GM12878 (cell line): ENCODE measurements around the gene UQCR11. TPM values are rescaled to one million over a fixed set of nuclear protein-coding genes. Genes with fewer than 3 reads are reported as not detected.
A peak's percentile ranks its signal among the peaks of the same experiment; 100 is the strongest.

Experiments used
- BACH1 ChIP-seq: fragments of 450-650 bp; IDR thresholded peaks from 2 replicates; pipeline ENCODE4 v1.6.1; 2017; ENCODE audit warnings: mild to moderate bottlenecking, borderline replicate concordance
- BHLHE40 ChIP-seq, 2 experiments: fragments of 450-650 bp in 1 of 2; IDR thresholded peaks; 2 replicates each; pipeline ENCODE4 v1.6.1; 2011 to 2017; ENCODE audit warnings: low read depth in 2 of 2, borderline replicate concordance in 1 of 2, improper control_type of control experiment in 1 of 2, low read length in 1 of 2, mild to moderate bottlenecking in 1 of 2
- BMI1 ChIP-seq: fragments of 450-650 bp; IDR thresholded peaks from 2 replicates; pipeline ENCODE4 v1.6.1; 2016; ENCODE audit warnings: mild to moderate bottlenecking, moderate library complexity, borderline replicate concordance
- CEBPB ChIP-seq, 2 experiments: fragments of 150-350 bp in 1 of 2; IDR thresholded peaks; 2 replicates each; pipeline ENCODE4 v1.6.1; 2012 to 2014; ENCODE audit warnings: low read depth in 2 of 2, low read length in 2 of 2, borderline replicate concordance in 1 of 2, inconsistent platforms in 1 of 2
- DPF2 ChIP-seq: fragments of 450-650 bp; IDR thresholded peaks from 2 replicates; pipeline ENCODE4 v1.6.1; 2017; ENCODE audit warnings: mild to moderate bottlenecking
- GATAD2B ChIP-seq: fragments of 450-650 bp; conservative IDR thresholded peaks from 2 replicates; pipeline ENCODE4 v1.6.1; 2017; ENCODE audit warnings: low read depth, mild to moderate bottlenecking, moderate library complexity
- IKZF2 ChIP-seq, 2 experiments: fragments of 450-650 bp; IDR thresholded peaks; 2 replicates each; pipeline ENCODE4 v1.6.1; 2017; ENCODE audit warnings: mild to moderate bottlenecking in 2 of 2, moderate library complexity in 2 of 2
- MEF2B ChIP-seq: fragments of 450-650 bp; IDR thresholded peaks from 2 replicates; pipeline ENCODE4 v1.6.1; 2018; ENCODE audit warnings: mild to moderate bottlenecking, moderate library complexity; ENCODE audit not compliant: partially characterized antibody, poor library complexity, severe bottlenecking
- NFYB ChIP-seq: IDR thresholded peaks from 2 replicates; pipeline ENCODE4 v1.6.1; 2011; ENCODE audit warnings: low read depth, mild to moderate bottlenecking, low read length, improper control_type of control experiment, moderate library complexity; ENCODE audit not compliant: insufficient read depth
- NR2F1 ChIP-seq: fragments of 450-650 bp; conservative IDR thresholded peaks from 2 replicates; pipeline ENCODE4 v1.6.1; 2017; ENCODE audit warnings: mild to moderate bottlenecking
- PML ChIP-seq: IDR thresholded peaks from 2 replicates; pipeline ENCODE4 v1.6.1; 2012; ENCODE audit warnings: low read length, inconsistent platforms
- SMARCA5 ChIP-seq: fragments of 450-650 bp; IDR thresholded peaks from 2 replicates; pipeline ENCODE4 v1.6.1; 2017; ENCODE audit warnings: mild to moderate bottlenecking
- SMC3 ChIP-seq: IDR thresholded peaks from 2 replicates; pipeline ENCODE4 v1.6.1; 2011; ENCODE audit warnings: low read length, improper control_type of control experiment, borderline replicate concordance
- SUZ12 ChIP-seq: fragments of 200-600 bp; sonication (generic); IDR thresholded peaks from one replicate; pipeline ENCODE4 v1.6.1; 2018; ENCODE audit warnings: antibody characterized with exemption, mild to moderate bottlenecking; ENCODE audit not compliant: unreplicated experiment
- ZNF24 ChIP-seq: fragments of 450-650 bp; IDR thresholded peaks from 2 replicates; pipeline ENCODE4 v1.6.1; 2017; ENCODE audit warnings: antibody characterized with exemption, mild to moderate bottlenecking
- ZNF384 ChIP-seq: IDR thresholded peaks from 2 replicates; pipeline ENCODE4 v1.6.1; 2012; ENCODE audit warnings: low read depth, mild to moderate bottlenecking, low read length, improper control_type of control experiment, borderline replicate concordance
- ZNF622 ChIP-seq: fragments of 450-650 bp; IDR thresholded peaks from 2 replicates; pipeline ENCODE4 v1.6.1; 2017; ENCODE audit warnings: mild to moderate bottlenecking, inconsistent platforms
- polyA plus RNA-seq, 11 experiments: library from polyadenylated mRNA; depleted of rRNA in 4 of 11; unstranded in 6 of 11; stranded (reverse) in 5 of 11; fragments of >200 nt; fragmentation: Nextera tagmentation in 4 of 11; fragmentation: Illumina TruSeq in 1 of 11; extraction: Ambion mirVana in 4 of 11; extraction: Trizol in 1 of 11; gene quantifications; 1 replicate in 1 of 11; 2 replicates in 10 of 11; pipeline versions ENCODE4 v1.2.1 to v1.2.3, GENCODE V29; 2011 to 2016; ENCODE audit warnings: inconsistent platforms in 2 of 11, missing spikeins in 2 of 11, low read depth in 1 of 11
- total RNA-seq, 4 experiments: library from RNA; depleted of rRNA in 3 of 4; stranded (reverse); fragments of >200 nt in 3 of 4; fragmentation: Illumina TruSeq in 1 of 4; extraction: Trizol in 1 of 4; gene quantifications; 2 replicates each; pipeline versions ENCODE4 v1.2.1 to v1.2.3, GENCODE V29; 2013 to 2021
- TF ChIP-seq, protein P1 (sequence below): fragments of 450-650 bp; formaldehyde crosslinking; IDR thresholded peaks from 2 replicates; pipeline ENCODE4 v1.5.0; 2022; ENCODE audit warnings: mild to moderate bottlenecking, missing genetic modification characterization
- TF ChIP-seq, protein P2 (sequence below): fragments of 450-650 bp; IDR thresholded peaks from 2 replicates; pipeline ENCODE4 v1.6.1; 2017; ENCODE audit warnings: antibody characterized with exemption, mild to moderate bottlenecking, moderate library complexity
- TF ChIP-seq, protein P3 (sequence below): fragments of 450-650 bp; IDR thresholded peaks from 2 replicates; pipeline ENCODE4 v1.6.1; 2017; ENCODE audit warnings: mild to moderate bottlenecking, moderate library complexity

UQCR11 gene
- total and polyA plus RNA-seq, 10 of the 15 experiments (the other 5 are each of a cell fraction or from before 2014, with no cell fraction given): 28.6 to 586 (median 193) TPM

DNA sequence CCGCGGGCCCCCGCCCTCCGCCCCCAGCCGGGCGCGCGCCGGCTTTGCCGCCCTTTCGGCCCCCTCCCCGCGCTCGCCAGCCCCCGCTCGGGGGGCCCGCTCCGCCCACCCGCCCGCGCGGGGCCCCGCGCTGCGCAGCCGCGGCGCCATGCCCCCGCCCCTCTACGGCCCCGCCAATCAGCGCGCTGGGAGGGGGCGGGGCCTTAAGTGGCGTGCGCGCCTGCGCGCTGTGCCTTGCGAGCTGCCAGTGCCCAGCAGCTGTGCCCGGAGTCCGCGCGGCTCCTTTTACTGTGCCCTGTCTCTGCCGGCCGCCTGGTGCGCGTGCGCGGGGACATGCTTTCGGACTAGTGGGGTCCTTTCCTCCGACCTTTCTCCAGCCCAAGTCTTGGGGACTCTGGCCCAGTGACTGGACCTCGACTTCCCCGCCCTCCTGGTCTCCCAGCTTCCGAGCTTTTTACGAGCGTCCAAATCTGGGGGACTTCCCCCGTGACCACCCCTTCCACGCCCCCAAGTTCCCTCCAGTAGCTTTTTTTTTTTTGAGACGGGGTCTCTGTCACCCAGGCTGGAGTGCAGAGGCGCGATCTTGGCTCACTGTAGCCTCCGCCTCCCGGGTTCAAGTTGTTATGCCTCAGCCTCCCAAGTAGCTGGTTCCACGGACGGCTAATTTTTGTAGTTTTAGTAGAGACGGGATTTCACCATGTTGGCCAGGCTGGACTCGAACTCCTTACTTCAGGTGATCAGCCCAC, 12.3 kb downstream of the UQCR11 start, which contains the start of gene MBD3 (continued):
- no peak for TF ChIP-seq DPF2
- no peak for TF ChIP-seq SUZ12
- TF ChIP-seq CEBPB (IDR thresholded peaks at IDR 0.05; ENCODE audit: borderline replicate concordance in 1 of 2, low read depth in 2 of 2, low read length in 2 of 2): no peak
- no peak for TF ChIP-seq IKZF2 (IDR thresholded peaks at IDR 0.05)
- peak; percentile 42 to 78; a peak in 3 of 4 replicates for TF ChIP-seq BHLHE40 (IDR thresholded peaks at IDR 0.05; ENCODE audit: borderline replicate concordance in 1 of 2, low read depth in 2 of 2, low read length in 1 of 2)
- no peak for TF ChIP-seq GATAD2B
- no peak for TF ChIP-seq SMARCA5
- no peak for TF ChIP-seq BACH1
- no peak for TF ChIP-seq ZNF622
- no peak for TF ChIP-seq SMC3
- TF ChIP-seq BMI1: no peak
- TF ChIP-seq, protein P1, sequence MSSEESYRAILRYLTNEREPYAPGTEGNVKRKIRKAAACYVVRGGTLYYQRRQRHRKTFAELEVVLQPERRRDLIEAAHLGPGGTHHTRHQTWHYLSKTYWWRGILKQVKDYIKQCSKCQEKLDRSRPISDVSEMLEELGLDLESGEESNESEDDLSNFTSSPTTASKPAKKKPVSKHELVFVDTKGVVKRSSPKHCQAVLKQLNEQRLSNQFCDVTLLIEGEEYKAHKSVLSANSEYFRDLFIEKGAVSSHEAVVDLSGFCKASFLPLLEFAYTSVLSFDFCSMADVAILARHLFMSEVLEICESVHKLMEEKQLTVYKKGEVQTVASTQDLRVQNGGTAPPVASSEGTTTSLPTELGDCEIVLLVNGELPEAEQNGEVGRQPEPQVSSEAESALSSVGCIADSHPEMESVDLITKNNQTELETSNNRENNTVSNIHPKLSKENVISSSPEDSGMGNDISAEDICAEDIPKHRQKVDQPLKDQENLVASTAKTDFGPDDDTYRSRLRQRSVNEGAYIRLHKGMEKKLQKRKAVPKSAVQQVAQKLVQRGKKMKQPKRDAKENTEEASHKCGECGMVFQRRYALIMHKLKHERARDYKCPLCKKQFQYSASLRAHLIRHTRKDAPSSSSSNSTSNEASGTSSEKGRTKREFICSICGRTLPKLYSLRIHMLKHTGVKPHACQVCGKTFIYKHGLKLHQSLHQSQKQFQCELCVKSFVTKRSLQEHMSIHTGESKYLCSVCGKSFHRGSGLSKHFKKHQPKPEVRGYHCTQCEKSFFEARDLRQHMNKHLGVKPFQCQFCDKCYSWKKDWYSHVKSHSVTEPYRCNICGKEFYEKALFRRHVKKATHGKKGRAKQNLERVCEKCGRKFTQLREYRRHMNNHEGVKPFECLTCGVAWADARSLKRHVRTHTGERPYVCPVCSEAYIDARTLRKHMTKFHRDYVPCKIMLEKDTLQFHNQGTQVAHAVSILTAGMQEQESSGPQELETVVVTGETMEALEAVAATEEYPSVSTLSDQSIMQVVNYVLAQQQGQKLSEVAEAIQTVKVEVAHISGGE (CRISPR knock-in tag): no peak
- TF ChIP-seq PML: 0 out of 2 replicates have a peak, but pooled peaks have one; percentile 1
- TF ChIP-seq NFYB: peak; percentile 81
- no peak for TF ChIP-seq MEF2B
- TF ChIP-seq, protein P2, sequence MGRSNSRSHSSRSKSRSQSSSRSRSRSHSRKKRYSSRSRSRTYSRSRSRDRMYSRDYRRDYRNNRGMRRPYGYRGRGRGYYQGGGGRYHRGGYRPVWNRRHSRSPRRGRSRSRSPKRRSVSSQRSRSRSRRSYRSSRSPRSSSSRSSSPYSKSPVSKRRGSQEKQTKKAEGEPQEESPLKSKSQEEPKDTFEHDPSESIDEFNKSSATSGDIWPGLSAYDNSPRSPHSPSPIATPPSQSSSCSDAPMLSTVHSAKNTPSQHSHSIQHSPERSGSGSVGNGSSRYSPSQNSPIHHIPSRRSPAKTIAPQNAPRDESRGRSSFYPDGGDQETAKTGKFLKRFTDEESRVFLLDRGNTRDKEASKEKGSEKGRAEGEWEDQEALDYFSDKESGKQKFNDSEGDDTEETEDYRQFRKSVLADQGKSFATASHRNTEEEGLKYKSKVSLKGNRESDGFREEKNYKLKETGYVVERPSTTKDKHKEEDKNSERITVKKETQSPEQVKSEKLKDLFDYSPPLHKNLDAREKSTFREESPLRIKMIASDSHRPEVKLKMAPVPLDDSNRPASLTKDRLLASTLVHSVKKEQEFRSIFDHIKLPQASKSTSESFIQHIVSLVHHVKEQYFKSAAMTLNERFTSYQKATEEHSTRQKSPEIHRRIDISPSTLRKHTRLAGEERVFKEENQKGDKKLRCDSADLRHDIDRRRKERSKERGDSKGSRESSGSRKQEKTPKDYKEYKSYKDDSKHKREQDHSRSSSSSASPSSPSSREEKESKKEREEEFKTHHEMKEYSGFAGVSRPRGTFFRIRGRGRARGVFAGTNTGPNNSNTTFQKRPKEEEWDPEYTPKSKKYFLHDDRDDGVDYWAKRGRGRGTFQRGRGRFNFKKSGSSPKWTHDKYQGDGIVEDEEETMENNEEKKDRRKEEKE: no peak
- no peak for TF ChIP-seq ZNF384
- no peak for TF ChIP-seq NR2F1
- TF ChIP-seq ZNF24: no peak
- TF ChIP-seq, protein P3, sequence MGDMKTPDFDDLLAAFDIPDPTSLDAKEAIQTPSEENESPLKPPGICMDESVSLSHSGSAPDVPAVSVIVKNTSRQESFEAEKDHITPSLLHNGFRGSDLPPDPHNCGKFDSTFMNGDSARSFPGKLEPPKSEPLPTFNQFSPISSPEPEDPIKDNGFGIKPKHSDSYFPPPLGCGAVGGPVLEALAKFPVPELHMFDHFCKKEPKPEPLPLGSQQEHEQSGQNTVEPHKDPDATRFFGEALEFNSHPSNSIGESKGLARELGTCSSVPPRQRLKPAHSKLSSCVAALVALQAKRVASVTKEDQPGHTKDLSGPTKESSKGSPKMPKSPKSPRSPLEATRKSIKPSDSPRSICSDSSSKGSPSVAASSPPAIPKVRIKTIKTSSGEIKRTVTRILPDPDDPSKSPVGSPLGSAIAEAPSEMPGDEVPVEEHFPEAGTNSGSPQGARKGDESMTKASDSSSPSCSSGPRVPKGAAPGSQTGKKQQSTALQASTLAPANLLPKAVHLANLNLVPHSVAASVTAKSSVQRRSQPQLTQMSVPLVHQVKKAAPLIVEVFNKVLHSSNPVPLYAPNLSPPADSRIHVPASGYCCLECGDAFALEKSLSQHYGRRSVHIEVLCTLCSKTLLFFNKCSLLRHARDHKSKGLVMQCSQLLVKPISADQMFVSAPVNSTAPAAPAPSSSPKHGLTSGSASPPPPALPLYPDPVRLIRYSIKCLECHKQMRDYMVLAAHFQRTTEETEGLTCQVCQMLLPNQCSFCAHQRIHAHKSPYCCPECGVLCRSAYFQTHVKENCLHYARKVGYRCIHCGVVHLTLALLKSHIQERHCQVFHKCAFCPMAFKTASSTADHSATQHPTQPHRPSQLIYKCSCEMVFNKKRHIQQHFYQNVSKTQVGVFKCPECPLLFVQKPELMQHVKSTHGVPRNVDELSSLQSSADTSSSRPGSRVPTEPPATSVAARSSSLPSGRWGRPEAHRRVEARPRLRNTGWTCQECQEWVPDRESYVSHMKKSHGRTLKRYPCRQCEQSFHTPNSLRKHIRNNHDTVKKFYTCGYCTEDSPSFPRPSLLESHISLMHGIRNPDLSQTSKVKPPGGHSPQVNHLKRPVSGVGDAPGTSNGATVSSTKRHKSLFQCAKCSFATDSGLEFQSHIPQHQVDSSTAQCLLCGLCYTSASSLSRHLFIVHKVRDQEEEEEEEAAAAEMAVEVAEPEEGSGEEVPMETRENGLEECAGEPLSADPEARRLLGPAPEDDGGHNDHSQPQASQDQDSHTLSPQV: no peak
